Bronchial epithelial cell (primary cell): ENCODE measurements around the gene APOBEC3F. TPM values are rescaled to one million over a fixed set of nuclear protein-coding genes. Genes with fewer than 3 reads are reported as not detected.
"Not testable (repeated sequence)": the region's sequence is repeated elsewhere in the genome, so short reads cannot be mapped to it uniquely, and the experiment has no call there.

Experiments used
- DNase-seq: peaks from one replicate; pipeline ENCODE4 v3.0.0-alpha.2; 2010; ENCODE audit warnings: low read depth
- FAIRE-seq: peaks from 2 replicates; lab custom pipeline; 2011; peaks lifted over from hg19 to GRCh38; lab: Jason Lieb, UNC
- H3K27me3 ChIP-seq: 2 replicates; pipeline ENCODE4 v1.5.1; 2011; ENCODE audit warnings: low read length; ENCODE audit not compliant: control insufficient read depth, insufficient read depth
- H3K36me3 ChIP-seq: 2 replicates; pipeline ENCODE4 v1.5.1; 2011; ENCODE audit warnings: low read length; ENCODE audit not compliant: control insufficient read depth, insufficient read depth
- H3K4me3 ChIP-seq: 2 replicates; pipeline ENCODE4 v1.5.1; 2011; ENCODE audit warnings: mild to moderate bottlenecking, low read depth, low read length, control low read depth
- CTCF ChIP-seq: IDR thresholded peaks from 2 replicates; pipeline ENCODE4 v1.5.1; 2011; ENCODE audit warnings: mild to moderate bottlenecking, moderate library complexity, low read length, control low read depth, inconsistent platforms; ENCODE audit not compliant: insufficient read depth, severe bottlenecking
- total RNA-seq: library from RNA; depleted of rRNA; stranded (reverse); fragments of >200 nt; gene quantifications from 2 replicates; pipeline ENCODE4 v1.2.1, GENCODE V29; 2014

APOBEC3F gene
- total RNA-seq, 1 donor from 2014 or later = 0.79 TPM

- H3K27me3 ChIP-seq = no peaks in the 10 kb centered on the region
- no peak overlapping the region for H3K4me3 ChIP-seq
- no peaks in the 10 kb centered on the region for H3K36me3 ChIP-seq
- no peak for TF ChIP-seq CTCF
- FAIRE-seq (no peak), DNase-seq (no peak)
These were observed 1.1 kb upstream of the APOBEC3F start for GRCh38 chr22:39039306-39040126.

- FAIRE-seq, H3K27me3 ChIP-seq, H3K36me3 ChIP-seq, DNase-seq: not testable (repeated sequence)
- H3K4me3 ChIP-seq = peak overlapping the region; percentile 51
These were observed 518 bp upstream of the APOBEC3F start for GRCh38 chr22:39040155-39040537.

GRCh38 chr22:39041908-39042307 lies 1.2 kb downstream of the APOBEC3F start:
- FAIRE-seq = no peak
- no peak for DNase-seq
- Histone ChIP-seq H3K36me3 (no peaks in the 10 kb centered on the region), H3K4me3 (no peak overlapping the region), H3K27me3 (no peaks in the 10 kb centered on the region)
- no peak for TF ChIP-seq CTCF

GRCh38 chr22:39043063-39043462 lies 2.4 kb downstream of the APOBEC3F start:
- DNase-seq, H3K36me3 ChIP-seq, H3K27me3 ChIP-seq, H3K4me3 ChIP-seq, FAIRE-seq: not testable (repeated sequence)

- not testable (repeated sequence) for H3K4me3 ChIP-seq, FAIRE-seq, DNase-seq, H3K27me3 ChIP-seq, H3K36me3 ChIP-seq
These were observed 4.5 kb downstream of the APOBEC3F start for GRCh38 chr22:39045136-39045535.

GRCh38 chr22:39049486-39049885 lies 8.8 kb downstream of the APOBEC3F start:
- H3K4me3 ChIP-seq, H3K36me3 ChIP-seq, FAIRE-seq, H3K27me3 ChIP-seq: not testable (repeated sequence)
- peak; percentile 22 for DNase-seq

GRCh38 chr22:39051844-39052495 lies 11.3 kb downstream of the APOBEC3F start:
- H3K27me3 ChIP-seq, H3K36me3 ChIP-seq, FAIRE-seq, H3K4me3 ChIP-seq, DNase-seq: not testable (repeated sequence)

GRCh38 chr22:39055658-39056057 lies 15.0 kb downstream of the APOBEC3F start:
- H3K4me3 ChIP-seq = no peak overlapping the region
- FAIRE-seq (peak; percentile 96), DNase-seq (no peak)
- H3K36me3 ChIP-seq = no peaks in the 10 kb centered on the region
- peaks cover 1% of the 10 kb centered on the region for H3K27me3 ChIP-seq
- no peak for TF ChIP-seq CTCF

- not testable (repeated sequence) for H3K27me3 ChIP-seq, DNase-seq, H3K36me3 ChIP-seq, FAIRE-seq, H3K4me3 ChIP-seq
These were observed 20.6 kb downstream of the APOBEC3F start for GRCh38 chr22:39061290-39061689.

GRCh38 chr22:39061951-39062350 lies 21.3 kb downstream of the APOBEC3F start:
- not testable (repeated sequence) for DNase-seq, H3K4me3 ChIP-seq, H3K27me3 ChIP-seq, FAIRE-seq, H3K36me3 ChIP-seq

GRCh38 chr22:39063904-39064303 lies 23.2 kb downstream of the APOBEC3F start:
- DNase-seq, H3K36me3 ChIP-seq, FAIRE-seq, H3K4me3 ChIP-seq, H3K27me3 ChIP-seq: not testable (repeated sequence)
